Upper lobe of left lung (tissue), 6 donors: ENCODE data around the gene TAGLN3. TPM values are rescaled to one million over a fixed set of nuclear protein-coding genes. Genes with fewer than 3 reads are reported as not detected.

Experiments
- ATAC-seq, 2 donors: fragments of 200-7000 bp; cut with Tn5 transposase; one replicate each; pipeline ENCODE4 v1.9.1; 2022; ENCODE audit warnings: mild to moderate bottlenecking in 2 of 2, moderate library complexity in 2 of 2; ENCODE audit not compliant: low FRiP score in 2 of 2
- DNase-seq, 2 donors: peaks; one replicate each; pipeline ENCODE4 v3.0.0-alpha.2; 2019 to 2020
- H3K27ac ChIP-seq, 4 donors: fragments of 200-600 bp; sonication (generic); one replicate each; pipeline ENCODE4 v1.5.1; 2016 to 2019
- H3K27me3 ChIP-seq, 4 donors: fragments of 200-600 bp; sonication (generic); one replicate each; pipeline ENCODE4 v1.5.1; 2017 to 2019
- H3K36me3 ChIP-seq, 4 donors: fragments of 200-600 bp; sonication (generic); one replicate each; pipeline ENCODE4 v1.5.1; 2016 to 2019
- H3K4me1 ChIP-seq, 4 donors: fragments of 200-600 bp; sonication (generic); one replicate each; pipeline ENCODE4 v1.5.1; 2018 to 2019
- H3K4me3 ChIP-seq, 4 donors: fragments of 200-600 bp; sonication (generic); one replicate each; pipeline ENCODE4 v1.5.1; 2017 to 2019; ENCODE audit warnings: mild to moderate bottlenecking in 2 of 4, moderate library complexity in 1 of 4
- H3K9me3 ChIP-seq, 4 donors: fragments of 200-600 bp; sonication (generic); one replicate each; pipeline ENCODE4 v1.5.1; 2018 to 2019
- CTCF ChIP-seq, 6 experiments: fragments of 450-650 bp in 4 of 6; fragments of 200-600 bp in 2 of 6; sonication (generic) in 2 of 6; IDR thresholded peaks; one replicate each; pipeline ENCODE4 v1.5.1; 2016 to 2019; ENCODE audit warnings: antibody characterized with exemption in 6 of 6
- EP300 ChIP-seq, 4 donors: sonication (generic); formaldehyde crosslinking; IDR thresholded peaks; one replicate each; pipeline ENCODE4 v1.5.1; 2017; ENCODE audit warnings: antibody characterized with exemption in 4 of 4, control low read depth in 2 of 4
- POLR2A ChIP-seq, 4 donors: fragments of 450-650 bp; IDR thresholded peaks; one replicate each; pipeline ENCODE4 v1.5.1; 2016 to 2017; ENCODE audit warnings: antibody characterized with exemption in 4 of 4, mild to moderate bottlenecking in 2 of 4
- POLR2AphosphoS5 ChIP-seq, 2 donors: sonication (generic); formaldehyde crosslinking; IDR thresholded peaks; one replicate each; pipeline ENCODE4 v1.5.1; 2017; ENCODE audit warnings: antibody characterized with exemption in 2 of 2
- WGBS, 2 donors: methylation state at CpG; one replicate each; pipeline ENCODE4 v1.1.5; 2017 to 2018; 5-methylcytosine and 5-hydroxymethylcytosine counted together
- total RNA-seq, 6 donors: library from RNA; depleted of rRNA in 4 of 6; stranded (reverse); fragments of >200 nt in 4 of 6; gene quantifications; one replicate each; pipeline versions ENCODE4 v1.1.0 to v1.2.1, GENCODE V29; 2016 to 2021
- donor health status: DM: no; HTN: no; CAD: no; lungs with moderate emphysema.
- donor health status: DM: no; HTN: yes; CAD: no; lungs with severe emphysema.

The TAGLN3 gene
- total RNA-seq, 6 donors from 2014 or later = 1.5 TPM; not detected in 5

DNA sequence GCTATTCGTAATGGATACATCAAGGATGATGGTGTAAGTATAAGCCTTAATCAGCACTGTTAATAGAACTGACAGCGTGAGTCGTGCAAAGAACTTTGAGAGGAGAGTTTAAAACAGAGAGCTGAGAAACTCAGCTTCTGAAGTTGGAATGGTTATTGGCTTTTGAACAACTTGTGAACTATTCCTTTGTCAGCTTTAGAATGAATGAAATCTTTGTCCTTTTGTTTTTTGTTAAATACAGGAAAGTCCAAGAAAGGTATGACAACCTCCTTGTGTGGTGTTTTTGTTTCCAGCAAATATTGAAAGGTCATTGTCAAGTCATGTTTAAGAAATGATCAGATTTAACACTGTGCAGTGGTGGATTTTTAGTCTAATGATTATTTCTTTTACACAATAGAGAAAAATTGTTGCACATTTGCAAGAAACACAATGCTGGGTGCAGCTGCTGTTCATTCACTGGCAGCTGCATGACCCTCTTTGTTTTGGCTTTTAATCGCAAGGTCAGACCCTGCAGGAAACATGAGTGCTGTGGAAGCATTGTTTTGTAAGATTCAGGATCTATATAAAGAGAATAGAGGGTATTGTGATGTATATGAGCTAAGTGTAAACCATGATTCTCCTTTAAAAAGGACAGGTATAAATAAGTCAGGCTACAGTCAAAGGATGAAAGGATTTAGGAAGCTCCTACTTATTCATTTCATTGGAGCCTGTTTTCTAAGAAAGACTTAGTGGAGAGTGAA is 41.6 kb upstream of the TAGLN3 start:
- H3K36me3 ChIP-seq = peaks cover 0 to 10% (median 0%) of the 10 kb centered on the region in 4 donors
- H3K4me1 ChIP-seq = no peaks in the 10 kb centered on the region
- no peak for DNase-seq
- no peak for TF ChIP-seq POLR2AphosphoS5 (IDR thresholded peaks at IDR 0.05)
- no peak for TF ChIP-seq POLR2A (IDR thresholded peaks at IDR 0.05)
- TF ChIP-seq EP300 (IDR thresholded peaks at IDR 0.05) = no peak
- no peak for TF ChIP-seq CTCF (IDR thresholded peaks at IDR 0.05)
- no peaks in the 10 kb centered on the region for H3K27me3 ChIP-seq
- 74 to 79% methylated on average over 4 of the region's 4 CpGs for WGBS, 2 donors
- no peak overlapping the region for H3K27ac ChIP-seq
- no peaks in the 10 kb centered on the region for H3K9me3 ChIP-seq
- no peak for ATAC-seq
- no peak overlapping the region for H3K4me3 ChIP-seq

GRCh38 chr3:111961461-111962164 is 37.1 kb upstream of the TAGLN3 start:
- H3K4me1 ChIP-seq = peaks cover 0 to 1% (median 0%) of the 10 kb centered on the region in 4 donors
- H3K36me3 ChIP-seq = peaks cover 0 to 6% (median 0%) of the 10 kb centered on the region in 4 donors
- no peaks in the 10 kb centered on the region for H3K27me3 ChIP-seq
- H3K4me3 ChIP-seq = no peak overlapping the region
- WGBS, 2 donors = 68 to 70% methylated on average over 3 of the region's 3 CpGs
- DNase-seq (no peak), ATAC-seq (no peak)
- TF ChIP-seq POLR2A (IDR thresholded peaks at IDR 0.05) (no peak), CTCF (IDR thresholded peaks at IDR 0.05) (no peak), POLR2AphosphoS5 (IDR thresholded peaks at IDR 0.05) (no peak), EP300 (IDR thresholded peaks at IDR 0.05) (no peak)
- no peaks in the 10 kb centered on the region for H3K9me3 ChIP-seq
- no peak overlapping the region for H3K27ac ChIP-seq

- WGBS, 2 donors = 63 to 82% methylated on average over 1 of the region's 1 CpG
These were observed 35.3 kb upstream of the TAGLN3 start for GRCh38 chr3:111963424-111963823.

GRCh38 chr3:111965484-111965883 is 33.2 kb upstream of the TAGLN3 start:
- H3K27ac ChIP-seq = no peak overlapping the region
- WGBS, 2 donors = 81 to 91% methylated on average over 2 of the region's 2 CpGs
- no peak overlapping the region for H3K4me3 ChIP-seq
- ATAC-seq (no peak), DNase-seq (no peak)
- no peaks in the 10 kb centered on the region for H3K27me3 ChIP-seq
- TF ChIP-seq CTCF (IDR thresholded peaks at IDR 0.05) (no peak), POLR2A (IDR thresholded peaks at IDR 0.05) (no peak), EP300 (IDR thresholded peaks at IDR 0.05) (no peak), POLR2AphosphoS5 (IDR thresholded peaks at IDR 0.05) (no peak)
- H3K9me3 ChIP-seq = no peaks in the 10 kb centered on the region
- H3K4me1 ChIP-seq = peaks cover 4 to 13% (median 9%) of the 10 kb centered on the region in 4 donors
- peaks cover 0 to 6% (median 0%) of the 10 kb centered on the region in 4 donors for H3K36me3 ChIP-seq

More at GRCh38 chr3:111963424-111963823, 35.3 kb upstream of the TAGLN3 start:
- Histone ChIP-seq H3K36me3 (peaks cover 0 to 6% (median 0%) of the 10 kb centered on the region in 4 donors), H3K27me3 (no peaks in the 10 kb centered on the region), H3K27ac (peak overlapping the region in 1 of 4 donors; percentile 11), H3K4me1 (peaks cover 4 to 13% (median 9%) of the 10 kb centered on the region in 4 donors), H3K9me3 (no peaks in the 10 kb centered on the region), H3K4me3 (no peak overlapping the region)
- no peak for TF ChIP-seq CTCF (IDR thresholded peaks at IDR 0.05)
- ATAC-seq (peak in 1 of 2 donors; percentile 36), DNase-seq (no peak)
